HepG2 (cell line): ENCODE data around the gene RTF1. TPM values are rescaled to one million over a fixed set of nuclear protein-coding genes. Genes with fewer than 3 reads are reported as not detected.

Source experiments
- CENPBD1 ChIP-seq: sonication (generic); formaldehyde crosslinking; IDR thresholded peaks from 2 replicates; pipeline ENCODE4 v1.8.0; 2022; ENCODE audit warnings: missing genetic modification reagents, low read depth, mild to moderate bottlenecking, borderline replicate concordance
- DPF2 ChIP-seq: sonication (generic); formaldehyde crosslinking; IDR thresholded peaks from 2 replicates; pipeline ENCODE4 v1.4.0; 2020; ENCODE audit warnings: mild to moderate bottlenecking, low read depth, missing genetic modification reagents, borderline replicate concordance
- GATAD1 ChIP-seq: IDR thresholded peaks from 2 replicates; pipeline ENCODE4 v1.6.1; 2016; ENCODE audit warnings: missing genetic modification reagents, missing compliant biosample characterization
- JUND ChIP-seq: sonication (generic); formaldehyde crosslinking; IDR thresholded peaks from 2 replicates; pipeline ENCODE4 v1.8.0; 2022; ENCODE audit warnings: mild to moderate bottlenecking, missing genetic modification reagents
- MED1 ChIP-seq: sonication (generic); formaldehyde crosslinking; IDR thresholded peaks from 2 replicates; pipeline ENCODE4 v1.4.0; 2020; ENCODE audit warnings: missing genetic modification reagents
- MZF1 ChIP-seq: sonication (generic); formaldehyde crosslinking; IDR thresholded peaks from 2 replicates; pipeline ENCODE4 v1.8.1; 2023; ENCODE audit warnings: mild to moderate bottlenecking, missing genetic modification reagents, borderline replicate concordance
- NCOA5 ChIP-seq: sonication (generic); formaldehyde crosslinking; IDR thresholded peaks from 2 replicates; pipeline ENCODE4 v1.4.0; 2020; ENCODE audit warnings: missing genetic modification reagents
- NPAS2 ChIP-seq: sonication (generic); formaldehyde crosslinking; IDR thresholded peaks from 2 replicates; pipeline ENCODE4 v1.8.0; 2022; ENCODE audit warnings: mild to moderate bottlenecking, missing genetic modification reagents, borderline replicate concordance
- PATZ1 ChIP-seq: sonication (generic); formaldehyde crosslinking; IDR thresholded peaks from 2 replicates; pipeline ENCODE4 v1.4.0; 2020; ENCODE audit warnings: missing genetic modification reagents
- SAFB2 ChIP-seq: sonication (generic); formaldehyde crosslinking; IDR thresholded peaks from 2 replicates; pipeline ENCODE4 v1.5.1; 2020; ENCODE audit warnings: missing genetic modification reagents, low read depth, mild to moderate bottlenecking, borderline replicate concordance
- SMC3 ChIP-seq: IDR thresholded peaks from 2 replicates; pipeline ENCODE4 v1.6.1; 2011; ENCODE audit warnings: low read length, improper control_type of control experiment
- TP53 ChIP-seq: sonication (generic); formaldehyde crosslinking; conservative IDR thresholded peaks from 2 replicates; pipeline ENCODE4 v1.4.0; 2020; ENCODE audit warnings: missing genetic modification reagents
- ZNF441 ChIP-seq: sonication (generic); formaldehyde crosslinking; IDR thresholded peaks from 2 replicates; pipeline ENCODE4 v1.7.0; 2021; ENCODE audit warnings: missing genetic modification reagents, borderline replicate concordance
- ZNF460 ChIP-seq: sonication (generic); formaldehyde crosslinking; IDR thresholded peaks from 2 replicates; pipeline ENCODE4 v1.5.1; 2020; ENCODE audit warnings: missing genetic modification reagents, mild to moderate bottlenecking, borderline replicate concordance
- ZNF557 ChIP-seq: sonication (generic); formaldehyde crosslinking; IDR thresholded peaks from 2 replicates; pipeline ENCODE4 v1.4.0; 2020; ENCODE audit warnings: missing genetic modification reagents
- ZNF564 ChIP-seq: sonication (generic); formaldehyde crosslinking; IDR thresholded peaks from 2 replicates; pipeline ENCODE4 v1.8.1; 2023; ENCODE audit warnings: mild to moderate bottlenecking, missing genetic modification reagents
- ZNF691 ChIP-seq: sonication (generic); formaldehyde crosslinking; IDR thresholded peaks from 2 replicates; pipeline ENCODE4 v1.4.0; 2020; ENCODE audit warnings: missing genetic modification reagents, low read depth, mild to moderate bottlenecking, borderline replicate concordance
- ZNF737 ChIP-seq: sonication (generic); formaldehyde crosslinking; IDR thresholded peaks from 2 replicates; pipeline ENCODE4 v1.5.0; 2020; ENCODE audit warnings: missing genetic modification reagents, mild to moderate bottlenecking, borderline replicate concordance
- ZNF891 ChIP-seq: sonication (generic); formaldehyde crosslinking; IDR thresholded peaks from 2 replicates; pipeline ENCODE4 v1.5.0; 2020; ENCODE audit warnings: mild to moderate bottlenecking, missing genetic modification reagents
- ZUFSP ChIP-seq: sonication (generic); formaldehyde crosslinking; IDR thresholded peaks from 2 replicates; pipeline ENCODE4 v1.9.0; 2021; ENCODE audit warnings: missing genetic modification reagents, mild to moderate bottlenecking, borderline replicate concordance
- polyA plus RNA-seq, 8 experiments: library from polyadenylated mRNA; depleted of rRNA in 3 of 8; stranded (reverse) in 7 of 8; unstranded in 1 of 8; fragments of >200 nt; fragmentation: Illumina TruSeq in 4 of 8; extraction: Trizol in 4 of 8; gene quantifications; 2 replicates each; pipeline versions ENCODE4 v1.2.1 to v1.2.3, GENCODE V29; 2011 to 2016; ENCODE audit warnings: low read depth in 4 of 8, missing spikeins in 1 of 8, mixed read lengths in 1 of 8; ENCODE audit not compliant: insufficient read depth in 1 of 8
- total RNA-seq, 5 experiments: library from RNA; depleted of rRNA; stranded (reverse); fragments of >200 nt; fragmentation: Illumina TruSeq; extraction: Trizol; gene quantifications; 2 replicates each; pipeline ENCODE4 v1.2.3, GENCODE V29; 2016; ENCODE audit warnings: low read depth in 1 of 5

Gene RTF1
- total and polyA plus RNA-seq, 2 of the 13 experiments (the other 11 are each of a cell fraction or from before 2014, with no cell fraction given), result 13.9 to 17.9 TPM

GRCh38 chr15:41417418-41418195 is 712 bp downstream of the RTF1 start (continued):
- TF ChIP-seq SAFB2 (CRISPR knock-in tag) (no peak), SMC3 (no peak), MED1 (CRISPR knock-in tag) (no peak), NCOA5 (CRISPR knock-in tag) (no peak), ZNF737 (CRISPR knock-in tag) (no peak), GATAD1 (no peak; the same call in 1 of the 2 replicates), PATZ1 (0 out of 2 replicates have a peak, but pooled peaks have one; percentile 35), ZUFSP (CRISPR knock-in tag) (no peak), ZNF557 (CRISPR knock-in tag) (0 out of 2 replicates have a peak, but pooled peaks have one; percentile 46), TP53 (CRISPR knock-in tag) (no peak), ZNF564 (0 out of 2 replicates have a peak, but pooled peaks have one; percentile 49), DPF2 (no peak), ZNF441 (CRISPR knock-in tag) (no peak), NPAS2 (CRISPR knock-in tag) (no peak), ZNF691 (CRISPR knock-in tag) (no peak), CENPBD1 (CRISPR knock-in tag) (no peak), ZNF460 (CRISPR knock-in tag) (no peak), MZF1 (CRISPR knock-in tag) (no peak), ZNF891 (CRISPR knock-in tag) (no peak), JUND (CRISPR knock-in tag) (no peak)
